Left lung (tissue), 10 donors: ENCODE results near the gene STAT5B. TPM values are rescaled to one million over a fixed set of nuclear protein-coding genes. Genes with fewer than 3 reads are reported as not detected.

Experiments
- ATAC-seq: fragments of 200-7000 bp; cut with Tn5 transposase; one replicate; pipeline ENCODE4 v1.9.1; 2020; ENCODE audit warnings: moderate library complexity
- DNase-seq, 4 donors: peaks; one replicate each; pipeline ENCODE4 v3.0.0-alpha.2; 2013 to 2020
- H3K27ac ChIP-seq, 2 donors: fragments of 200-600 bp; sonication (generic) in 1 of 2; one replicate each; pipeline versions ENCODE4 v1.5.0 to v1.8.0; 2020 to 2021
- H3K27me3 ChIP-seq, 2 donors: fragments of 200-600 bp; sonication (generic) in 1 of 2; one replicate each; pipeline versions ENCODE4 v1.5.0 to v1.8.0; 2020 to 2021
- H3K36me3 ChIP-seq, 2 donors: fragments of 200-600 bp; sonication (generic) in 1 of 2; one replicate each; pipeline versions ENCODE4 v1.5.0 to v1.8.0; 2020 to 2021
- H3K4me1 ChIP-seq, 2 donors: fragments of 200-600 bp; one replicate each; pipeline ENCODE4 v1.8.0; 2021
- H3K4me3 ChIP-seq, 2 donors: fragments of 200-600 bp; sonication (generic) in 1 of 2; one replicate each; pipeline versions ENCODE4 v1.5.0 to v1.8.0; 2020 to 2021; ENCODE audit warnings: mild to moderate bottlenecking in 1 of 2
- H3K9me3 ChIP-seq, 2 donors: fragments of 200-600 bp; sonication (generic) in 1 of 2; one replicate each; pipeline versions ENCODE4 v1.5.0 to v1.8.0; 2020 to 2021
- intact Hi-C, 2 donors: fragments of 100-400 bp; cut with DNase I; formaldehyde crosslinking; loops; one replicate each; pipeline versions ENCODE4 v1.11.2 to v1.14.2; 2022
- polyA plus RNA-seq, 6 donors: library from polyadenylated mRNA; unstranded; fragments of 120-200 nt; gene quantifications; one replicate each; pipeline ENCODE4 v1.2.1, GENCODE V29; 2013; ENCODE audit not compliant: insufficient read length in 6 of 6
- total RNA-seq, 2 donors: library from RNA; stranded (reverse); fragmentation: NEBNext Ultra II Directional; extraction: Animal tissue kit (Norgen Biotek cat#: 25700); gene quantifications; one replicate each; pipeline ENCODE4 v1.2.1, GENCODE V29; 2021
- TF ChIP-seq, protein P1 (sequence below), 2 donors: fragments of 200-600 bp; sonication (generic) in 1 of 2; IDR thresholded peaks; one replicate each; pipeline versions ENCODE4 v1.5.0 to v1.8.0; 2021; ENCODE audit warnings: antibody characterized with exemption in 2 of 2
- donor health status: DM: no; HTN: yes; CAD: no.
- donor health status: DM: no; HTN: no; CAD: no.

STAT5B gene
- total and polyA plus RNA-seq, 8 donors: 41.5 to 70.9 (median 57.4) TPM

DNA sequence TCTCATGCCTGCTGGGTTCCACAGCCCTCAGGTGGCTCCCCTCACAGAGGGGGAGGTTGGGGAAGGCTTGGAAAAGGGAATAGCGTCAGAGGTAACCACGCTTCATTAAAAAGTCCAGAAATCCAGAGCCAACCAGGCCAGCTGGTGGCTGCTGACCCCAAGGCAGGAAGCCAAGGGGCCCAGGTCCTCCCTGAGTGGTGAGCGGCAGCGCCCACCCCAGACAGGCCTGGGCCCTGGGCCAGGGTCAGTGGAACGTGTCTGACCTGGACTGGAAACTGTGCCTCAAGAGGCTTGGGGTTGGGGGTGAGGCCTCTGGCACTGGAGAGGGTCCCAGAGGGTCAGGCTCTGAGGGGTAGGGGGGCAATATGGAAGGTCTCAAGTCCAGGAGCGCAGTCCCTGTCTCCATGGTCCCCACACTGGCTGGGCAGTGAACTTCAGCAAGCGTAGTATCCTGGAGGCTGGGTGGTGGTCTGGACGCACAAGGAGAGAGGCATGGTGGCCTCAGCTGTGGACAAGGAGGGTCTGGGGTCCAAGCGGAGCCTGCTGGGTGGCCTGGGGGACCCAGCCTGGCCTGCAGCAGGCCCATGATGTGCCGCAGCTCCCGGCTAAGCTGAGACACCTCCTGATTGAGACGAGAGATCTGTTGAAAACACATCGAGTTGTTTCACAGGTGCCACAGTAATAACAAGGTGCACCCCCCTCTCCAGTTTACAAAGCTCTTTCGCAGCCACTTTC is 116.2 kb downstream of the STAT5B start:
- DNase-seq (no peak), ATAC-seq (no peak)
- H3K27ac ChIP-seq: no peak overlapping the region
- TF ChIP-seq, protein P1, sequence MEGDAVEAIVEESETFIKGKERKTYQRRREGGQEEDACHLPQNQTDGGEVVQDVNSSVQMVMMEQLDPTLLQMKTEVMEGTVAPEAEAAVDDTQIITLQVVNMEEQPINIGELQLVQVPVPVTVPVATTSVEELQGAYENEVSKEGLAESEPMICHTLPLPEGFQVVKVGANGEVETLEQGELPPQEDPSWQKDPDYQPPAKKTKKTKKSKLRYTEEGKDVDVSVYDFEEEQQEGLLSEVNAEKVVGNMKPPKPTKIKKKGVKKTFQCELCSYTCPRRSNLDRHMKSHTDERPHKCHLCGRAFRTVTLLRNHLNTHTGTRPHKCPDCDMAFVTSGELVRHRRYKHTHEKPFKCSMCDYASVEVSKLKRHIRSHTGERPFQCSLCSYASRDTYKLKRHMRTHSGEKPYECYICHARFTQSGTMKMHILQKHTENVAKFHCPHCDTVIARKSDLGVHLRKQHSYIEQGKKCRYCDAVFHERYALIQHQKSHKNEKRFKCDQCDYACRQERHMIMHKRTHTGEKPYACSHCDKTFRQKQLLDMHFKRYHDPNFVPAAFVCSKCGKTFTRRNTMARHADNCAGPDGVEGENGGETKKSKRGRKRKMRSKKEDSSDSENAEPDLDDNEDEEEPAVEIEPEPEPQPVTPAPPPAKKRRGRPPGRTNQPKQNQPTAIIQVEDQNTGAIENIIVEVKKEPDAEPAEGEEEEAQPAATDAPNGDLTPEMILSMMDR (IDR thresholded peaks at IDR 0.05): no peak
- intact Hi-C loops: no loop called here
- peaks cover 0 to 25% of the 10 kb centered on the region in 2 donors for H3K4me1 ChIP-seq
- H3K9me3 ChIP-seq: no peaks in the 10 kb centered on the region
- no peak overlapping the region for H3K4me3 ChIP-seq
- no peaks in the 10 kb centered on the region for H3K27me3 ChIP-seq
- no peaks in the 10 kb centered on the region for H3K36me3 ChIP-seq

DNA sequence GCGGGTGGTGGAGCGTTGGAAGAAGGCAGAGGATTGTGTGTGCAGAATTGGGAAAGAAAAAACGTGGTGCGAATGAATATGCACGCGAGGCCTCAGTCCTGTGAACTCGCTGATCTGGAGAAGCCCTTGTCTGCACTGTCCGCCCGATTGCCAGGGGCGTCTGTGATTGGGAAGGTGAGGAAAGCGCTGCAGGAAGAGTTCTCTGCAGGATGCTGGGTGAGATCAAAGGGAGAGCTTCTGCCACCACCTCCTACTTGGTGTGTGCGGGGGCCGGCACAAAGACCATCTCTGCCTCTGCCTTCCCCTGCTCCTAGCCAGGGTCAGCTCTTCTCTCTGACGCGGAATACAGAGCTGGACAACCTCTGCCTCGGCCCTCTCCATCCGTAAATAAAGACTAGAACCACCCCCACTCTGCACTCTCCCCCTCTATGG is 120.6 kb downstream of the STAT5B start:
- Histone ChIP-seq H3K36me3 (peaks cover 0 to 12% of the 10 kb centered on the region in 2 donors), H3K4me3 (peak overlapping the region; percentile 91 to 99), H3K27me3 (no peaks in the 10 kb centered on the region), H3K4me1 (peaks cover 9 to 40% of the 10 kb centered on the region in 2 donors), H3K9me3 (no peaks in the 10 kb centered on the region), H3K27ac (peak overlapping the region in 1 of 2 donors; percentile 90)
- intact Hi-C loops: no loop called here
- ATAC-seq (no peak), DNase-seq (no peak)
- TF ChIP-seq, protein P1 (IDR thresholded peaks at IDR 0.05): no peak

DNA sequence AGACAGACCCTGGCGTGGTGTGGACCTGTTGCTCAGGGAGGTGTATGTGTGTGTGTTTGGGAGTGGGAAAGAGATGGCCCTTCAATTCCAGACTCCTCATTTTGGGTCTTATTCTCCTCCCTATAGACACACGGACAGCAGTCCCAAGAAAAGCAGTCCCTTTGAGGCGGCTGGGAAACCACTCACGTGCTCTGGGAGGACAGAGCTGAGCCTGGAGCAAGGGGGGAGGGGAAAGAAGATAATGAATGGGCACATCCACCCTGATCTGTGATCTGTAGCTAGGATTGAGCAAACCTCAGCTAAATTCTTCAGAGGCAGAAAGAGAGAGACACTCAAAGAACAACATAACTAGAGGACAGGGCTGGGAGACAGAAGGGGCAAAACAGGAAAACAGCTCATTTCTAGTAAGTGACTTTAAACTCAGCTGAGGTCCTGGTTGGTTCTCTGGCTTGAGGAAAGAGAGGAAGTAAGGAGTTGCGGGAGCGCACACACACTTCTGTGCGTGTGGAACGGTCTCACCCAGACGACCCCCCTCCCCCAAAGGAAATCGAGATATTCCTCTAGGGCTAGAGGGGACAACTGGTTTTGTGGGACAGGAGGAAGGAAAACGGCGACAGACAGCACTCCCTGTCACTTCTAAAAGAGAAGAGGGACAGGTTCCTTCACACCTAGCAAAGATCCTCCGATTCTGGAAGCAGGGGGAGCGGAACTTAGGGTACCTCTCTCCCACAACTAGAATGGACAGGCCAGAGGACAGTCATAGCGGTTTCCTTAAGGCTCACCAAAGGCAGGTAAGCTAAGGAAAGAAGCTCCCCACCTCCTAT is 122.1 kb downstream of the STAT5B start:
- TF ChIP-seq, protein P1 (IDR thresholded peaks at IDR 0.05): no peak
- Histone ChIP-seq H3K9me3 (no peaks in the 10 kb centered on the region), H3K27me3 (no peaks in the 10 kb centered on the region), H3K4me1 (peaks cover 9 to 53% of the 10 kb centered on the region in 2 donors), H3K4me3 (peak overlapping the region; percentile 91 to 99), H3K36me3 (peaks cover 0 to 27% of the 10 kb centered on the region in 2 donors), H3K27ac (peak overlapping the region; percentile 50 to 90)
- intact Hi-C loops: no loop called here
- DNase-seq (no peak), ATAC-seq (no peak)

Other genes starting within 250 kb of the STAT5B start
- 1 to 10 TPM in 1 of 2 donors, under 1 TPM in 1; 0.58 to 1.2 TPM for gene C17orf113, start 225.8 kb downstream of the STAT5B start, total RNA-seq
- 1 to 10 TPM; 3.5 to 5.2 (median 4.5) TPM for gene C17orf113, start 225.8 kb downstream of the STAT5B start, polyA plus RNA-seq
- gene ZNF385C, start 177.9 kb downstream of the STAT5B start, total RNA-seq: under 1 TPM; 0.31 to 0.50 TPM
- 1 to 10 TPM; 2.5 to 3.8 (median 3.0) TPM for gene ZNF385C, start 177.9 kb downstream of the STAT5B start, polyA plus RNA-seq
- gene DHX58, start 163.7 kb downstream of the STAT5B start, total RNA-seq: 10 to 100 TPM; 21.6 TPM
- 10 to 100 TPM; 15.4 to 22.4 (median 18.5) TPM for gene DHX58, start 163.7 kb downstream of the STAT5B start, polyA plus RNA-seq
- gene KAT2A, start 155.0 kb downstream of the STAT5B start, total RNA-seq: 10 to 100 TPM; 39.9 to 46.8 TPM
- 10 to 100 TPM; 57.2 to 77.6 (median 73.7) TPM for gene KAT2A, start 155.0 kb downstream of the STAT5B start, polyA plus RNA-seq
- not detected for gene HSPB9, start 153.6 kb downstream of the STAT5B start, total RNA-seq
- gene HSPB9, start 153.6 kb downstream of the STAT5B start, polyA plus RNA-seq: under 1 TPM; 0.24 to 0.43 (median 0.36) TPM
- gene RAB5C, start 121.4 kb downstream of the STAT5B start, total RNA-seq: 100 to 1,000 TPM; 139 to 188 TPM
- 100 to 1,000 TPM in 3 of 6 donors, 10 to 100 TPM in 3; 86.9 to 117 (median 103) TPM for gene RAB5C, start 121.4 kb downstream of the STAT5B start, polyA plus RNA-seq
- gene KCNH4, start 95.2 kb downstream of the STAT5B start, total RNA-seq: under 1 TPM in 1 of 2 donors, not detected in 1; 0.16 TPM
- under 1 TPM in 5 of 6 donors, not detected in 1; 0.03 to 0.06 (median 0.04) TPM for gene KCNH4, start 95.2 kb downstream of the STAT5B start, polyA plus RNA-seq
- gene HCRT, start 90.9 kb downstream of the STAT5B start, total RNA-seq: not detected
- gene HCRT, start 90.9 kb downstream of the STAT5B start, polyA plus RNA-seq: not detected
- gene GHDC, start 81.9 kb downstream of the STAT5B start, total RNA-seq: 10 to 100 TPM; 22.5 to 25.8 TPM
- gene GHDC, start 81.9 kb downstream of the STAT5B start, polyA plus RNA-seq: 10 to 100 TPM; 16.0 to 20.5 (median 17.1) TPM
- gene STAT5A, start 12.1 kb upstream of the STAT5B start, total RNA-seq: 10 to 100 TPM; 29.3 to 47.4 TPM
- gene STAT5A, start 12.1 kb upstream of the STAT5B start, polyA plus RNA-seq: 10 to 100 TPM; 10.3 to 14.4 (median 11.1) TPM
- gene STAT3, start 112.1 kb upstream of the STAT5B start, total RNA-seq: 100 to 1,000 TPM; 229 to 271 TPM
- gene STAT3, start 112.1 kb upstream of the STAT5B start, polyA plus RNA-seq: 10 to 100 TPM; 75.0 to 95.4 (median 78.5) TPM
- gene CAVIN1, start 146.9 kb upstream of the STAT5B start, total RNA-seq: 100 to 1,000 TPM; 285 to 320 TPM
- 100 to 1,000 TPM; 163 to 224 (median 191) TPM for gene CAVIN1, start 146.9 kb upstream of the STAT5B start, polyA plus RNA-seq
- gene ATP6V0A1, start 182.5 kb upstream of the STAT5B start, total RNA-seq: 100 to 1,000 TPM in 1 of 2 donors, 10 to 100 TPM in 1; 95.9 to 103 TPM
- gene ATP6V0A1, start 182.5 kb upstream of the STAT5B start, polyA plus RNA-seq: 10 to 100 TPM; 46.1 to 59.7 (median 56.1) TPM